ENCODE data around the gene TFDP1.

GRCh38 chr13:113661509-113661908 is 77.0 kb downstream of the TFDP1 start:
- TF ChIP-seq POLR2AphosphoS5 (IDR thresholded peaks at IDR 0.05; ENCODE audit: borderline replicate concordance, low read depth, low read length), result no peak
- TF ChIP-seq EZH2 (IDR thresholded peaks at IDR 0.05), result no peak
- TF ChIP-seq FOXP2 (optimal IDR thresholded peaks at IDR 0.05; ENCODE audit: control extremely low read depth, extremely low read length, insufficient read depth), result no peak
